OCI-LY3 (cell line): ENCODE data around the gene PTPN3.

ENCODE experiments used
- EZH2phosphoT487 ChIP-seq: fragments of 200-600 bp; shearing (Covaris generic); IDR thresholded peaks from 2 replicates; pipeline ENCODE4 v1.6.1; 2018; ENCODE audit warnings: antibody characterized with exemption, mixed run types, low read depth
- TF ChIP-seq, protein P1 (sequence below): fragments of 200-600, 300-600 bp; sonication (generic); IDR thresholded peaks from 2 replicates; pipeline ENCODE4 v1.5.1; 2014; ENCODE audit warnings: antibody characterized with exemption, low read length, low read depth

DNA sequence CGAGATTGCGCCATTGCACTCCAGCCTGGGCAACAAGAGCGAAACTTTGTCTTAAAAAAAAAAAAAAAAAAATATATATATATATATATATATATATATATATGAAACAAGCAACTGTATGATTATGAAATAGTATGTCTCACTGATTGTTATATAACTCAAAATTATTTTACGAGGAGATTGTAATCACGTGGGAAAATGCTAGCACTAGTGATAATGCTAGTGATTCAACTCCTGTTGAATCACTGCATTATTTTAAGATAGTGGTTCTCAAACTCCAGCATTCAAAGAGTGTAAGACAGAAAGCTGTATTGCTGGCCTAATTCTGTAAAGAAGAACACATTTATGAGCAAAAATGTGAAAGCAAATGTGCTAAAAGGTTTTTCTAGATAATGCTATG, 12.4 kb upstream of the PTPN3 start:
- TF ChIP-seq, protein P1, sequence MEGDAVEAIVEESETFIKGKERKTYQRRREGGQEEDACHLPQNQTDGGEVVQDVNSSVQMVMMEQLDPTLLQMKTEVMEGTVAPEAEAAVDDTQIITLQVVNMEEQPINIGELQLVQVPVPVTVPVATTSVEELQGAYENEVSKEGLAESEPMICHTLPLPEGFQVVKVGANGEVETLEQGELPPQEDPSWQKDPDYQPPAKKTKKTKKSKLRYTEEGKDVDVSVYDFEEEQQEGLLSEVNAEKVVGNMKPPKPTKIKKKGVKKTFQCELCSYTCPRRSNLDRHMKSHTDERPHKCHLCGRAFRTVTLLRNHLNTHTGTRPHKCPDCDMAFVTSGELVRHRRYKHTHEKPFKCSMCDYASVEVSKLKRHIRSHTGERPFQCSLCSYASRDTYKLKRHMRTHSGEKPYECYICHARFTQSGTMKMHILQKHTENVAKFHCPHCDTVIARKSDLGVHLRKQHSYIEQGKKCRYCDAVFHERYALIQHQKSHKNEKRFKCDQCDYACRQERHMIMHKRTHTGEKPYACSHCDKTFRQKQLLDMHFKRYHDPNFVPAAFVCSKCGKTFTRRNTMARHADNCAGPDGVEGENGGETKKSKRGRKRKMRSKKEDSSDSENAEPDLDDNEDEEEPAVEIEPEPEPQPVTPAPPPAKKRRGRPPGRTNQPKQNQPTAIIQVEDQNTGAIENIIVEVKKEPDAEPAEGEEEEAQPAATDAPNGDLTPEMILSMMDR, result no peak
- no peak for TF ChIP-seq EZH2phosphoT487
